SK-N-SH (cell line): ENCODE measurements around the gene SLC31A1.

Experiments used
- NFIC ChIP-seq: IDR thresholded peaks from 2 replicates; pipeline ENCODE4 v1.4.0; 2012; ENCODE audit warnings: borderline replicate concordance
- RXRA ChIP-seq: IDR thresholded peaks from 2 replicates; pipeline ENCODE4 v1.4.0; 2012; ENCODE audit warnings: low read depth, mild to moderate bottlenecking, borderline replicate concordance
- TF ChIP-seq, protein P1 (sequence below): fragments of 200-600 bp; sonication (generic); IDR thresholded peaks from 2 replicates; pipeline ENCODE4 v1.6.1; 2017; ENCODE audit warnings: antibody characterized with exemption, mild to moderate bottlenecking, moderate library complexity
- TF ChIP-seq, protein P2 (sequence below): fragments of 150-350 bp; IDR thresholded peaks from 2 replicates; pipeline ENCODE4 v1.6.1; 2017; ENCODE audit warnings: antibody characterized with exemption, low read length, low read depth, borderline replicate concordance
- TF ChIP-seq, protein P3 (sequence below): IDR thresholded peaks from 2 replicates; pipeline ENCODE4 v1.6.1; 2012; ENCODE audit warnings: mild to moderate bottlenecking, low read depth, low read length, moderate library complexity
- TF ChIP-seq, protein P4 (sequence below): fragments of 150-350 bp; IDR thresholded peaks from 2 replicates; pipeline ENCODE4 v1.6.1; 2016; ENCODE audit warnings: mild to moderate bottlenecking, low read depth, low read length

DNA sequence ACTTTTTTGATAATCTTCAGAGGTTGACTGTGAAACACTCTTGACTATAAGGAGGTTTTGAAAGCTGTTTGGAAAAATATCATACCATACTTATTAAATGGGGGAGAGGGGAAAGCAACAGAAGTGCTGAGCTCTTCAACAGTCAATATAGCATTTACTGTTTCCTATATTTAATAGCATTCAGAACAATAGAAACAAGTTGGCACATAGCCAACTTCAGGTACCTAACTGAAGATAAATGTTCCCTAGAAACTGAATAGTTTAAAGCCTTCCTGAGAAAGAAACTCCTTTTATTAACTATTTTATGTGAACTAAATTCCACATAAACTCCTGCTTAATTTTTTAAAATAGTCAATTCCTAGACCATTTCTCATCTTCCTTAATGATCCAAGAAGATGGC, 26.3 kb downstream of the SLC31A1 start:
- no peak for TF ChIP-seq NFIC
- TF ChIP-seq, protein P1, sequence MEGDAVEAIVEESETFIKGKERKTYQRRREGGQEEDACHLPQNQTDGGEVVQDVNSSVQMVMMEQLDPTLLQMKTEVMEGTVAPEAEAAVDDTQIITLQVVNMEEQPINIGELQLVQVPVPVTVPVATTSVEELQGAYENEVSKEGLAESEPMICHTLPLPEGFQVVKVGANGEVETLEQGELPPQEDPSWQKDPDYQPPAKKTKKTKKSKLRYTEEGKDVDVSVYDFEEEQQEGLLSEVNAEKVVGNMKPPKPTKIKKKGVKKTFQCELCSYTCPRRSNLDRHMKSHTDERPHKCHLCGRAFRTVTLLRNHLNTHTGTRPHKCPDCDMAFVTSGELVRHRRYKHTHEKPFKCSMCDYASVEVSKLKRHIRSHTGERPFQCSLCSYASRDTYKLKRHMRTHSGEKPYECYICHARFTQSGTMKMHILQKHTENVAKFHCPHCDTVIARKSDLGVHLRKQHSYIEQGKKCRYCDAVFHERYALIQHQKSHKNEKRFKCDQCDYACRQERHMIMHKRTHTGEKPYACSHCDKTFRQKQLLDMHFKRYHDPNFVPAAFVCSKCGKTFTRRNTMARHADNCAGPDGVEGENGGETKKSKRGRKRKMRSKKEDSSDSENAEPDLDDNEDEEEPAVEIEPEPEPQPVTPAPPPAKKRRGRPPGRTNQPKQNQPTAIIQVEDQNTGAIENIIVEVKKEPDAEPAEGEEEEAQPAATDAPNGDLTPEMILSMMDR = no peak
- TF ChIP-seq RXRA = no peak
- TF ChIP-seq, protein P2, sequence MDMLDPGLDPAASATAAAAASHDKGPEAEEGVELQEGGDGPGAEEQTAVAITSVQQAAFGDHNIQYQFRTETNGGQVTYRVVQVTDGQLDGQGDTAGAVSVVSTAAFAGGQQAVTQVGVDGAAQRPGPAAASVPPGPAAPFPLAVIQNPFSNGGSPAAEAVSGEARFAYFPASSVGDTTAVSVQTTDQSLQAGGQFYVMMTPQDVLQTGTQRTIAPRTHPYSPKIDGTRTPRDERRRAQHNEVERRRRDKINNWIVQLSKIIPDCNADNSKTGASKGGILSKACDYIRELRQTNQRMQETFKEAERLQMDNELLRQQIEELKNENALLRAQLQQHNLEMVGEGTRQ = no peak
- TF ChIP-seq, protein P3, sequence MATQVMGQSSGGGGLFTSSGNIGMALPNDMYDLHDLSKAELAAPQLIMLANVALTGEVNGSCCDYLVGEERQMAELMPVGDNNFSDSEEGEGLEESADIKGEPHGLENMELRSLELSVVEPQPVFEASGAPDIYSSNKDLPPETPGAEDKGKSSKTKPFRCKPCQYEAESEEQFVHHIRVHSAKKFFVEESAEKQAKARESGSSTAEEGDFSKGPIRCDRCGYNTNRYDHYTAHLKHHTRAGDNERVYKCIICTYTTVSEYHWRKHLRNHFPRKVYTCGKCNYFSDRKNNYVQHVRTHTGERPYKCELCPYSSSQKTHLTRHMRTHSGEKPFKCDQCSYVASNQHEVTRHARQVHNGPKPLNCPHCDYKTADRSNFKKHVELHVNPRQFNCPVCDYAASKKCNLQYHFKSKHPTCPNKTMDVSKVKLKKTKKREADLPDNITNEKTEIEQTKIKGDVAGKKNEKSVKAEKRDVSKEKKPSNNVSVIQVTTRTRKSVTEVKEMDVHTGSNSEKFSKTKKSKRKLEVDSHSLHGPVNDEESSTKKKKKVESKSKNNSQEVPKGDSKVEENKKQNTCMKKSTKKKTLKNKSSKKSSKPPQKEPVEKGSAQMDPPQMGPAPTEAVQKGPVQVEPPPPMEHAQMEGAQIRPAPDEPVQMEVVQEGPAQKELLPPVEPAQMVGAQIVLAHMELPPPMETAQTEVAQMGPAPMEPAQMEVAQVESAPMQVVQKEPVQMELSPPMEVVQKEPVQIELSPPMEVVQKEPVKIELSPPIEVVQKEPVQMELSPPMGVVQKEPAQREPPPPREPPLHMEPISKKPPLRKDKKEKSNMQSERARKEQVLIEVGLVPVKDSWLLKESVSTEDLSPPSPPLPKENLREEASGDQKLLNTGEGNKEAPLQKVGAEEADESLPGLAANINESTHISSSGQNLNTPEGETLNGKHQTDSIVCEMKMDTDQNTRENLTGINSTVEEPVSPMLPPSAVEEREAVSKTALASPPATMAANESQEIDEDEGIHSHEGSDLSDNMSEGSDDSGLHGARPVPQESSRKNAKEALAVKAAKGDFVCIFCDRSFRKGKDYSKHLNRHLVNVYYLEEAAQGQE = no peak
- TF ChIP-seq, protein P4, sequence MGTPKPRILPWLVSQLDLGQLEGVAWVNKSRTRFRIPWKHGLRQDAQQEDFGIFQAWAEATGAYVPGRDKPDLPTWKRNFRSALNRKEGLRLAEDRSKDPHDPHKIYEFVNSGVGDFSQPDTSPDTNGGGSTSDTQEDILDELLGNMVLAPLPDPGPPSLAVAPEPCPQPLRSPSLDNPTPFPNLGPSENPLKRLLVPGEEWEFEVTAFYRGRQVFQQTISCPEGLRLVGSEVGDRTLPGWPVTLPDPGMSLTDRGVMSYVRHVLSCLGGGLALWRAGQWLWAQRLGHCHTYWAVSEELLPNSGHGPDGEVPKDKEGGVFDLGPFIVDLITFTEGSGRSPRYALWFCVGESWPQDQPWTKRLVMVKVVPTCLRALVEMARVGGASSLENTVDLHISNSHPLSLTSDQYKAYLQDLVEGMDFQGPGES = no peak
